8988T (cell line): ENCODE results near the gene RBM5.

Experiments used
- DNase-seq: peaks from one replicate; pipeline ENCODE4 v3.0.0; 2011

The RBM5 gene

DNA sequence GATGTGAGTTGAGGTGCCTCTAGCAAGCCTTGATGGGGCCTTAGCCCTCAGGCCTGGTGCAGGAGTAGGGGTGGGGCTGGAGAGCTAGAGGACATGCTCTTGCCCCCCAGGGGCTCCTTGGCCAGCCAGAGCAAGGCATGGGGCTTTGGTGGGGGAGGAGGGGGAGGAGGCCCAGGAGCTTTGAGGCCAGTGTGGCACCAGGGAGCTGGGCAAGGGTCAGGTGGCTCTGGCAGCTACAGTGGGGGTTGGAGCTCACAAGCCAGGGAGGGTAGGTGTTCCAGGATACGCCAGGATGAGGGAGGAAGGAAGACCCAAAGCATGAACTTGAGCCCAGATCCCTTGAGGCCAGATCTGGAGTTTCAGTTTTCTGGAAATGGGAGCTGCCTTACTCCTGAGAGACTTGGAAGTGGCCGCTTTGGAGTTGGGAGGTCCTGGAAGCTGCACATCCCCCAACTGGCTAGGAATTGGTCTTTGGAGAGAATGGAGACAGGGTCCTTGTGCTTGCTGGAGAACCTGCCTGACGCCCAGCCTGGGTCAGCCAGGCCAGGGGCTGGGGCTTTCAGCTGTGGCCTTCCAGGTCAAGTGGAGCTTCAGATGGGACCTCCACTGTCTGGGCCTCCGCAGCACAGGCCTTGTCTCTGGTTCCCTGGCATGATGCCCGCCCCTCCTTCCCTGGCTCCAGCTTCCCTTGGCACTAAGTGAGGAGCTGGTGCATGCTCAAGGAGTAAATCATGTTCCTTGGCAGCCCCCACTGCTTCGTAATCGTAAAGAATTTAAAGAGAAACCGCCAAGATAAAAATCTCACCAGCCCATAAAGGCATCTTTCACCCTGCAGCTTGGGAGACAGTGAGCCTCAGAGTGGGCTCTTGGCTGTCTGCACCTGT, 75.1 kb downstream of the RBM5 start:
- DNase-seq = peak; percentile 93

DNA sequence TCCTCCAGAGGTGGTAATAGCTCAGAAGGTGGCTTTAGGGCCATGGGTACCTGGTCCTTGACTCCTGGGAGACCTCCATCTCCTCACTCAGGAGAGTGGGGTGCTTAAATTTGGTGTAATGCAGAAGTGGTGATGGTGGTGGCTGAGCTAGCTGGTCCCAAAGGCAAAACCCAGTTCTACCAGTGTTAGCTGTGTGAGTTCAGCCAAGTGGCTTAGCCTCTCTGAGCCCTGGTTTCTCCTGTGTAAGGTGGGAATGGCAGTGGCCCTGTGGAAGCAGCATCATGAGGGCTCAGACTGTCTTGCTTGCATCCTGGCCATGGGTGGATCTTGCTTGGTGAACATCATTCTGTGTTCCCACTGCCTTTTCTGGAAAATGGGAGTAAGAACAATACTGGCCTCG, 75.8 kb downstream of the RBM5 start:
- DNase-seq = no peak

- no peak for DNase-seq
Observed at GRCh38 chr3:50164984-50165909, 76.5 kb downstream of the RBM5 start.

DNA sequence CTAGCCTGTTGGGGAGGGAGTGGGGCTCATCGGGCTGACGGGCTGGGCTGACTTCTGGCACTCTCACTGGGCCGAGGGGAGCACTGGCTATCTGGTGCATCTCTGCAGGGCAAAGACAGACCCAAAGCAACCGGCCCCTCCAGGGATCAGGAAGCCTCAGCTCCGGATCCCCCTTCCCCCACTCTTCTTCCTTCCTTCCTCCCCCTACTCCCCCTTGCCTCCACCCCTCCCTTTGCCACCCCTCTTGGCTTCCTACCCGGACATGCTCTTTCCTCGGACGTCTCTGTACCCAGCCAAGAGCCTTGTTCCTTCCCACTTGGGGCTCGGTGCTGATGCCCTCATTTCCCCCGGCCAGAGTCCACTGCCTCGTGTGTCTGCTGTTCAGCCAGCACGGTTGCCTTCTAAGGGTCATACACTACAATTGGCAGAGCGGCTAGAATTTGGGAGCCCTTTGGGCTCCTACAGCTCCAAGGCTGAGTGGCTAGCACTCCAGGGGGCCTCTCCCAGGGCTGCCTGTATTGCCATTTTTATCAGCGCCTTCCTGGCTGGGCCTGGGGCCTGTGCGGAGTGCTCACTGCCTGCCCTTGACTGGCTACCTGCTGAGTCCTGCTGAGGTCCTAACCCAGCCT, 77.3 kb downstream of the RBM5 start:
- DNase-seq = no peak

GRCh38 chr3:50166620-50167019, 77.9 kb downstream of the RBM5 start:
- DNase-seq = no peak

DNA sequence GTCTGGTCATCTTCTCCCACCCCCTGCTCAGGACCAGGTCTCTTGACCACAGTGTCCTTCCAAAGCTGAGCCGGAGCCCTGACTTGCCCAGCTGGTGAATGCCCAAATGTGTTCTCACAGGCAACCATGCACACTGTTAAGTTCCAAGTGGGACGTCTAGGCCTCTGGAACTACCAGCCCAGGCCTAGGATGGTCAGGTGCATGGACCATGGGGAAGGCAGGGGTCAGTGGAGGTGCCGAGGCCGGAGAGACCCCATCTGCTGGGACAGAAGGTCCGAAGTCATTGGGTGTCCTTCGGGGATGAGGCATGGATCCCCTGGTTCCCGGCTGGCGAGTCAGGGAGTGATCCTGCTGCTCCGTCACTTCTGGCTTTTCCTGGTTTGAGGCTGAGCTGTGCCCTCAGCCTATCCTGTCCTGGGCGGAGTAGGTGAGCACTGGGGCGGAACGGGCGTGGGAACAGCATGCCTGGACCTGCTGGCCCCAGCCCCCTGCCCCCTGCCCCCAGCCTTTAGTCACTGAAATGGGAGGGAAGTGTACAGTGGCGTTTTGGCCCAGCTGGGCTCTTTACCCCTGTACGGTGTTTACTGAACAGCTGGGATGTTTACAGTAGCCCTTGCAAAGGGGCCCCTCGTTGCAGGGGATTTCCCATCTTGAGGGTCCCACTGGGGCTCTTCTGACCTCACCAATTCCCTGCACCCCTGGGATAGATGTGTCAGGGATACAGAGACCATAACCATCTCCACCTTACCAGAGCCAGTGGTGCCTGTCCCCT, 78.5 kb downstream of the RBM5 start:
- DNase-seq = no peak

DNA sequence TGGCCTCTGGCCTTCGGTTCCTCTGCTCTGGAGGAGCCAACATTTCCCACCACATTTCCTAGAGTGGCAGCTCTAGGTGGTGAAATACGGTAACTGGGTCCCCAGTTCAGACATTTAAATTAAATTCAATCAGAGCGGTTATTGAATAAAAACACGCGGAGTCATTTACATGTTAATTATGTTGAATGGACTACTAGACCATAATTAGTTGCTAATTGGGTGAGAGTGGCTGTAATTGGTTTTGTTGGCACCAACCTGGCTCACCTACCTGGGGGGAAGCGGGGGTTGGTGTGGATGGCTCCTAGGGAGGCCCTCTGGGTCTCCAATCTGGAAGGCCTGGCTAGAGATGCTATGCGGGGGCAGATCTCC, 79.1 kb downstream of the RBM5 start:
- no peak for DNase-seq

DNA sequence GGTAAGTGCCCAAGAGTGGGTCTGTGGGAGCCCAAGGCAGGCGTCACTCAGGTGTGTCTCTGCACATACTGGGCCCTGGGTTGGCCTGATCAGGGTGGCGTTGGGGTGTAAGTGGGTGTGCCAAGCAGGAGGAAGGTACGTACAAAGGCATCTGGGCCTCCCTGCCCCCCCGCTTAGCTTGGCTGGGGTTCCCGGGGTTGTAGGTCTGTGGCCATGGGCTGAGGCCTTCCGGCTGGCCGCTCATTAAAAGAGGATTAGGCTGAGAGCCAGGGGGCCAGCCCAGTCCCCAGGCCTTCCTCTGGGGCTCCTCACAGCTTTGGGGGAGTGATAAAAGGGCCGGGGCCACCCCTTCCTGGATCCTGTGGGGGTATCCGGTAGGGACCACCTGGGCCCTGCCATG, 79.7 kb downstream of the RBM5 start:
- DNase-seq = no peak
